ENCODE data around the gene CACNA1G.

CACNA1G gene

DNA sequence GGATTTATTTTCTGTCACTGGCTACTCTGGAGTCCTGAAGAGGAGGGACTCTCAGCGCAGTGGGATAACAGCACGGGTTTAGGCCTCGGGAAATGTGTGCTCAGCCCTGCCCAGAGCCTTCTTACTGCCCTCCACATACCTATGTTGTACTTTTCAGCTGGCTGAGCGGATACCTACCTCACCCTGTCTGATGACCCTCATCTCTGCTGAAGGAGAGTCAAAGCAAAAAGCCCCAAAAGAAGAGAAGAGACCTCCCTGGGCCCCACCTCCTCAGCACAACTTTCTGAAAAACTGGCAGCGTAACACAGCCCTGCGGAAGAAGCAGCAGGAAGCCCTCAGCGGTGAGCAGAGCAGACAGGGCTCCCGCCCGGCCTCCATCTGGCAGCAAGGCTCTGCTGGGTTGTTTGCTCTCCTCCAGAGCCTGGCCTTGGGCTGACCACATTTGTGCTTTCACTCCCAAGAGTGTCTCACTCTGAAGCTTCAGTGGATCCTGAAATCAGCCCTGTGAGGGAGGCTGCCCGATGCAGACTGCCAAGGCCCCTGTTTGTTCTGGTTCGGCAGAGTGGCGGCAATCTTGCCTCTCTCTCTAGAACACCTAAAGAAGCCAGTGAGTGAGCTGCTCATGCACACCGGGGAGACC lies 42.0 kb upstream of the CACNA1G start:
- Histone ChIP-seq H2BK5ac (ENCODE audit: low read length) (no peak overlapping the region), H3K27me3 (ENCODE audit: control insufficient read depth in 3 of 3, insufficient read depth in 3 of 3, low read depth in 1 of 3, low read length in 3 of 3) (peaks cover 0 to 38% (median 0%) of the 10 kb centered on the region in 3 experiments), H3K9ac (ENCODE audit: low read depth, low read length, poor library complexity) (no peak overlapping the region), H2AFZ (ENCODE audit: low read length) (peak overlapping the region; percentile 75), H3K27ac (replicated peaks; ENCODE audit: low read length) (no peak overlapping the region), H3K4me3 (ENCODE audit: low read length in 2 of 2) (no peak overlapping the region), H4K91ac (ENCODE audit: low read depth, low read length, poor library complexity) (no peak overlapping the region), H3K36me3 (replicated peaks in 1 of 2; ENCODE audit: control insufficient read depth in 2 of 2, insufficient read depth in 2 of 2, low read length in 2 of 2) (no peaks in the 10 kb centered on the region), H2BK120ac (ENCODE audit: low read depth, low read length) (no peak overlapping the region), H2AK5ac (ENCODE audit: low read depth, low read length) (no peak overlapping the region), H2BK15ac (ENCODE audit: low read length) (no peak overlapping the region), H3K14ac (ENCODE audit: low read length) (no peak overlapping the region), H4K8ac (ENCODE audit: low read depth, low read length) (no peak overlapping the region), H3K79me1 (ENCODE audit: low read depth, low read length) (no peaks in the 10 kb centered on the region), H3K9me3 (replicated peaks in 1 of 2; ENCODE audit: control insufficient read depth in 2 of 2, insufficient read depth in 1 of 2, low read depth in 1 of 2, low read length in 2 of 2) (no peaks in the 10 kb centered on the region), H3K4ac (ENCODE audit: low read length) (no peak overlapping the region), H2BK12ac (ENCODE audit: low read length) (no peak overlapping the region), H3K4me1 (ENCODE audit: control insufficient read depth in 2 of 2, insufficient read depth in 1 of 2, low read depth in 1 of 2, low read length in 2 of 2) (peaks cover 11 to 13% of the 10 kb centered on the region in 2 donors), H3K4me2 (ENCODE audit: insufficient read depth, low read length, poor library complexity, severe bottlenecking) (no peak overlapping the region), H3K23ac (ENCODE audit: low read depth, low read length, poor library complexity) (no peak overlapping the region), H3K18ac (ENCODE audit: low read length) (peak overlapping the region; percentile 3)
- WGBS, 2 donors (ENCODE audit: extremely low coverage in 2 of 2, insufficient read length in 2 of 2, insufficient replicate concordance in 1 of 2): no CpG with 5 or more reads among the region's 13 CpGs
- DNase-seq (ENCODE audit: low spot score): no peak

DNA sequence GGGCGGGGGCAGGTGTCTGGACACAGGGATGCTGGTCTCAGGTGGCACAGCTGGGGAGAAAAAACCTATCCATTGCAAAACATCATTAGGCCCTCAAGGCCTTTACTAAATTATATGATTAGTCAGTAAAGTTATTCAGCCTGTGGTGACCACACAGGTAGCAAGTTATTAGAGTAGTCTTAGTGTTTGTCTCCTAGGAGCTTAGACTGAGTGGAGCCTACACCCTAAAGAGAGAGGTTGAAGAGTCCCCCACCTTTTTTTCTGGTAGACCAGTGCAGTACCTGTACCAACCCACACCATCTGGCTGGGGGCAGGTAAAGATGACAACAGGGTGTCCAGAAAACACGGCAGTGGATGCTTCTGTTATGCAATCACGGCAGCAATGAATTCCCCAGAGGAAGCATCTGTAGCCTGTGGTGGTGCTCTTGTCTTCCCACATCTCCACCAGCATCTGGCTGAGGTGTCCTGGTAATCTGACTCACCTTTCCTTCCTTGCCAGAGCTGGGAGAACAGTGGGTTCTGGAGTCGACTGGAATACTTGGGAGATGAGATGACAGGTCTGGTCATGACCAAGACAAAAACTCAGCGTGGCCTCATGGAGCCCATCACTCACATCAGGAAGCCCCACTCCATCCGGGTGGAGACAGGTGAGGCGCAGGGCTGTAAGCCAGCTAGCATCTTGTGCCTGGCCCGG lies 41.2 kb upstream of the CACNA1G start:
- Histone ChIP-seq H2BK15ac (ENCODE audit: low read length) (no peak overlapping the region), H3K9ac (ENCODE audit: low read depth, low read length, poor library complexity) (no peak overlapping the region), H2BK120ac (ENCODE audit: low read depth, low read length) (no peak overlapping the region), H3K4me1 (ENCODE audit: control insufficient read depth in 2 of 2, insufficient read depth in 1 of 2, low read depth in 1 of 2, low read length in 2 of 2) (peaks cover 7 to 10% of the 10 kb centered on the region in 2 donors), H3K18ac (ENCODE audit: low read length) (no peak overlapping the region), H2BK5ac (ENCODE audit: low read length) (no peak overlapping the region), H2AK5ac (ENCODE audit: low read depth, low read length) (no peak overlapping the region), H3K36me3 (replicated peaks in 1 of 2; ENCODE audit: control insufficient read depth in 2 of 2, insufficient read depth in 2 of 2, low read length in 2 of 2) (no peaks in the 10 kb centered on the region), H2BK12ac (ENCODE audit: low read length) (no peak overlapping the region), H3K4me3 (ENCODE audit: low read length in 2 of 2) (no peak overlapping the region), H3K79me1 (ENCODE audit: low read depth, low read length) (no peaks in the 10 kb centered on the region), H3K27ac (replicated peaks; ENCODE audit: low read length) (no peak overlapping the region), H2AFZ (ENCODE audit: low read length) (no peak overlapping the region), H3K27me3 (ENCODE audit: control insufficient read depth in 3 of 3, insufficient read depth in 3 of 3, low read depth in 1 of 3, low read length in 3 of 3) (peaks cover 0 to 45% (median 0%) of the 10 kb centered on the region in 3 experiments), H4K91ac (ENCODE audit: low read depth, low read length, poor library complexity) (no peak overlapping the region), H4K8ac (ENCODE audit: low read depth, low read length) (no peak overlapping the region), H3K14ac (ENCODE audit: low read length) (no peak overlapping the region), H3K9me3 (replicated peaks in 1 of 2; ENCODE audit: control insufficient read depth in 2 of 2, insufficient read depth in 1 of 2, low read depth in 1 of 2, low read length in 2 of 2) (no peaks in the 10 kb centered on the region), H3K4ac (ENCODE audit: low read length) (no peak overlapping the region), H3K4me2 (ENCODE audit: insufficient read depth, low read length, poor library complexity, severe bottlenecking) (no peak overlapping the region), H3K23ac (ENCODE audit: low read depth, low read length, poor library complexity) (no peak overlapping the region)
- no peak for DNase-seq (ENCODE audit: low spot score)
- no CpG with 5 or more reads among the region's 8 CpGs for WGBS, 2 donors (ENCODE audit: extremely low coverage in 2 of 2, insufficient read length in 2 of 2, insufficient replicate concordance in 1 of 2)

DNA sequence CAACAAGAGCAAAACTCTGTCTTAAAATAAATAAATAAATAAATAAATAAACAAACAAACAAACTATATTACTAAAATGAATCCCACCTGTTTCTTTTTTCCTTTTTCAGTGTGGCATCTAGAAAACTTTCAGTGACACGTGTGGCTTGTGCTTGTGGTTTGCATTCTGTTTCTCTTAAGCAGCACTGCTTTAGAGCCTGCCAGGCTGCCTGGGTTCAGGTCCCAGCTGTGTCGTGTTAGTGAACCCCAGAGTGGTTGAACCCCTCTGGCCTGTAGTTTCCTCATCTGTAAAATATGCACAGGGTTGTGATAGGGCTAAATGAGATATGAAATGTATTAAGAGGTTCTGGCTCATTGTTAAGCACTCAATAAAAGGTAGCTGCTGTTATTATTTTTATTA lies 40.0 kb upstream of the CACNA1G start:
- Histone ChIP-seq H4K91ac (ENCODE audit: low read depth, low read length, poor library complexity) (no peak overlapping the region), H3K27me3 (ENCODE audit: control insufficient read depth in 3 of 3, insufficient read depth in 3 of 3, low read depth in 1 of 3, low read length in 3 of 3) (peaks cover 0 to 47% (median 0%) of the 10 kb centered on the region in 3 experiments), H3K9me3 (replicated peaks in 1 of 2; ENCODE audit: control insufficient read depth in 2 of 2, insufficient read depth in 1 of 2, low read depth in 1 of 2, low read length in 2 of 2) (no peaks in the 10 kb centered on the region), H3K23ac (ENCODE audit: low read depth, low read length, poor library complexity) (no peak overlapping the region), H2BK12ac (ENCODE audit: low read length) (no peak overlapping the region), H2BK15ac (ENCODE audit: low read length) (no peak overlapping the region), H3K27ac (replicated peaks; ENCODE audit: low read length) (no peak overlapping the region), H3K4me2 (ENCODE audit: insufficient read depth, low read length, poor library complexity, severe bottlenecking) (no peak overlapping the region), H3K4me3 (ENCODE audit: low read length in 2 of 2) (no peak overlapping the region), H2AFZ (ENCODE audit: low read length) (no peak overlapping the region), H3K18ac (ENCODE audit: low read length) (no peak overlapping the region), H3K4ac (ENCODE audit: low read length) (no peak overlapping the region), H2BK5ac (ENCODE audit: low read length) (no peak overlapping the region), H2AK5ac (ENCODE audit: low read depth, low read length) (no peak overlapping the region), H4K8ac (ENCODE audit: low read depth, low read length) (no peak overlapping the region), H3K36me3 (replicated peaks in 1 of 2; ENCODE audit: control insufficient read depth in 2 of 2, insufficient read depth in 2 of 2, low read length in 2 of 2) (no peaks in the 10 kb centered on the region), H3K79me1 (ENCODE audit: low read depth, low read length) (no peaks in the 10 kb centered on the region), H3K9ac (ENCODE audit: low read depth, low read length, poor library complexity) (no peak overlapping the region), H3K14ac (ENCODE audit: low read length) (no peak overlapping the region), H3K4me1 (ENCODE audit: control insufficient read depth in 2 of 2, insufficient read depth in 1 of 2, low read depth in 1 of 2, low read length in 2 of 2) (peaks cover 0 to 3% of the 10 kb centered on the region in 2 donors), H2BK120ac (ENCODE audit: low read depth, low read length) (no peak overlapping the region)
- DNase-seq (ENCODE audit: low spot score): no peak
- WGBS, 2 donors (ENCODE audit: extremely low coverage in 2 of 2, insufficient read length in 2 of 2, insufficient replicate concordance in 1 of 2): no CpG with 5 or more reads among the region's 2 CpGs

DNA sequence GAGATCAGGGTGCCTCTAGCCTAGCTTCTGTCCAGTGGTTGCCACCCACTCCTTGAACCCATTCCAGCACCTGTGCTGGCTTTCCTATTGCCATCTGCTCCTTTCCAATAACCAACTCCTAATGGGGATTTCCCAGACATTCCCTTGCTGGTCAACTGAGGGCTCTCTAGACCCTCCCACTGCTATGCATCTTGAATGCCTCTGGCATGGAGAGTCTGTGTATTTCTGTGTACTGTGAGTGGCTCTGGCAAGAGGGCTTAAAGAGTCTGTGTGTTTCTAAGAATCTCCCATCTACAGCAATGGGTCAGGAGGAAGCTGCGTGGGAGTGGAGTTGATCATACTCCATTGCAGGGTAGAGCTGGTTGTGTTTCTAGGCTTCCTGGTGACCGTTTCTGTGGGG lies 39.0 kb upstream of the CACNA1G start:
- Histone ChIP-seq H3K4me2 (ENCODE audit: insufficient read depth, low read length, poor library complexity, severe bottlenecking) (no peak overlapping the region), H2BK15ac (ENCODE audit: low read length) (no peak overlapping the region), H3K9ac (ENCODE audit: low read depth, low read length, poor library complexity) (no peak overlapping the region), H3K23ac (ENCODE audit: low read depth, low read length, poor library complexity) (no peak overlapping the region), H3K14ac (ENCODE audit: low read length) (no peak overlapping the region), H3K18ac (ENCODE audit: low read length) (no peak overlapping the region), H3K4me3 (ENCODE audit: low read length in 2 of 2) (no peak overlapping the region), H2BK12ac (ENCODE audit: low read length) (no peak overlapping the region), H4K91ac (ENCODE audit: low read depth, low read length, poor library complexity) (no peak overlapping the region), H3K9me3 (replicated peaks in 1 of 2; ENCODE audit: control insufficient read depth in 2 of 2, insufficient read depth in 1 of 2, low read depth in 1 of 2, low read length in 2 of 2) (no peaks in the 10 kb centered on the region), H2BK5ac (ENCODE audit: low read length) (no peak overlapping the region), H2BK120ac (ENCODE audit: low read depth, low read length) (no peak overlapping the region), H4K8ac (ENCODE audit: low read depth, low read length) (no peak overlapping the region), H3K4ac (ENCODE audit: low read length) (no peak overlapping the region), H3K4me1 (ENCODE audit: control insufficient read depth in 2 of 2, insufficient read depth in 1 of 2, low read depth in 1 of 2, low read length in 2 of 2) (peaks cover 0 to 2% of the 10 kb centered on the region in 2 donors), H3K27ac (replicated peaks; ENCODE audit: low read length) (no peak overlapping the region), H2AFZ (ENCODE audit: low read length) (no peak overlapping the region), H2AK5ac (ENCODE audit: low read depth, low read length) (no peak overlapping the region), H3K27me3 (ENCODE audit: control insufficient read depth in 3 of 3, insufficient read depth in 3 of 3, low read depth in 1 of 3, low read length in 3 of 3) (peaks cover 0 to 50% (median 0%) of the 10 kb centered on the region in 3 experiments), H3K79me1 (ENCODE audit: low read depth, low read length) (no peaks in the 10 kb centered on the region), H3K36me3 (replicated peaks in 1 of 2; ENCODE audit: control insufficient read depth in 2 of 2, insufficient read depth in 2 of 2, low read length in 2 of 2) (no peaks in the 10 kb centered on the region)
- DNase-seq (ENCODE audit: low spot score): no peak
- WGBS, 2 donors (ENCODE audit: extremely low coverage in 2 of 2, insufficient read length in 2 of 2, insufficient replicate concordance in 1 of 2): no CpG with 5 or more reads among the region's 2 CpGs

All from neuronal stem cell (in vitro differentiated cells).